GM19438 (cell line): ENCODE measurements around the gene SLC37A1.

ENCODE experiments used
- ATAC-seq: cut with Tn5 transposase; IDR thresholded peaks from one replicate; pipeline ENCODE4 v1.9.1; 2021; ENCODE audit warnings: low read depth; ENCODE audit not compliant: unreplicated experiment

The SLC37A1 gene

DNA sequence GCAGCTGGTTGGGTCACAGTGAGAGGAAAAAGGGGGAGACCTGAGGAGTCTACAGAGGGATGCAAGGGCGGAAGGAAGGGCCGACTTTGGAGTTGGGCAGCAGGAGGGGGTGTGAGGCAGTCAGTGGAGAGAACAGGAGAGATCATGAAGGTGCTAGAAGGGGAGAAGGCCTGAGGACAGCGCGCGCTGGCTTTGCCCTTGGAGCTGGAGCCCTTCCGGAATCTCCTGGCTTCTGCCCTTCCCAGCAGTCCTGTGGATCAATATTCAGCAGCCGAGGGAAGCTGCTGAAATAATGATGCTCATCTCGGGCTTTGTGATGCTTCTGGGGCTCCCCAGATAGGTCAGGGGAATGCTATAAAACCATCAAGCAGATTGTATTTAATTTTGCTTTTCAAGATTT is 26.7 kb downstream of the SLC37A1 start:
- no peak for ATAC-seq

DNA sequence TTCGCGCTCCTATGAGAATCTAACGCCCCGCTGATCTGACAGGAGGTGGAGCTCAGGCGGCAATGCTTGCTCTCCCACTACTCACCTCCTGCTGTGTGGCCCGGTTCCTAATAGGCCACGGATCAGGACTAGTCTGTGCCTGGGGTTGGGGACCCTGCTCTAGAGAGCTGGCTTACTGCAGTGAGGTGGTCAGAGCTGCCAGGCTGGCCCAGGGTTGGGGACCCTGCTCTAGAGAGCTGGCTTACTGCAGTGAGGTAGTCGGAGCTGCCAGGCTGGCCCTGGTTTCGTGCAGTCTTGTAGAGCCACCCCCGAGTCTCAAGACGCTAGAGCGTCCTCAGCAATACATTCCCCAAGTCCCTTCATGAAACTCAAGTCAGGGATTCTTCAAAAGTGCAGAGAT is 27.5 kb downstream of the SLC37A1 start:
- no peak for ATAC-seq

DNA sequence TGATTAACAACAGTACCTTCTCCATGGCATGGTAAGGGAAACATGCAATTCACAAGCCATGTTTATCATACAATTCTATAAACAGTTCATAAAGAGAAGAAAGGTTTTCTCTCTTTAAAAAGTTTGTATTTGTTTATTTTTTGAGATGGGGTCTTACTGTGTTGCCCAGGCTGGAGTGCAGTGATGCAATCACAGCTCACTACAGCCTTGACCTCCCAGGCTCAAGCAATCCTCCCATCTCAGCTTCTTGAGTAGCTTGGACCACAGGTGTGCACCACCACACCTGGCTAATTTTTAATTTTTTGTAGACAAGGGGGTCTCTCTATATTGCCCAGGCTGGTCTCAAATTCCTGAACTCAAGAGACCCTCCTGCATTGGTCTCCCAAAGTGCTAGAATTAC is 28.0 kb downstream of the SLC37A1 start:
- no peak for ATAC-seq

DNA sequence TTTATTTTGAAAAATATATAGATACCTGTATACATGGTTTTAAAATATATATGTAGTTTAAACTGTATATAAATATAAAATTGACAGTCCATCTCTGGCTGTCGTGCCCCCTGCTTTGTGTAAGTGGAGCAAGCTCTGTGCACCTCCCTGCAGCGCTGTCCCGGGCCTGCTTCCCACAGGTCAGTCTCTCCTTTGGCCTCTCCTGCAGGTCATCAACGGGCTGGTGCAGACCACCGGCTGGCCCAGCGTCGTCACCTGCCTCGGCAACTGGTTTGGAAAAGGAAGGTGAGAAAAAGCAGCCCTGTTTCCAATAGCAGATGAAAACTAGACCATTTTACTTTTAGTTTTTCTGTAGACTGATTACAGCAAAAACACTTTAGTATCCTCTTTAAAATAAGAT is 28.5 kb downstream of the SLC37A1 start:
- ATAC-seq = no peak

DNA sequence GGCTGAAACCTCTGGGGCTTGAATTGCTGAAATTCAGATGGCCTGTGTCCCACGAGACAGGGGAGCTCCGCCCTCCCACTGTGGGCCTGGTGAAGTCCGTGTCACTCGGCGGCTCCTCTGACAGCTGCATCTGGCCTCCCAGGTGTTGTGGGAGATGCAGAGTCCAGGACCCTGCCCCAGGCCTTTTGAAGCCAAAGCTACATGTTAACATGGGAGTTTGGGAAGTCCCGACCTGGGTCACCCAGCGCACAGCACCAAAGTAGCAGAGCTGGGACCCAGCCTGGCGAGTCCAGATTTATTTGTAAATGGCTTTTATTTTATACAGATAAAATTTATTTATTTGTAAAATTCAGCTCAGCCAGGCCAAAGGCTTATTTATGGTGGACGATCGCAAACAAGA is 28.9 kb downstream of the SLC37A1 start:
- no peak for ATAC-seq

DNA sequence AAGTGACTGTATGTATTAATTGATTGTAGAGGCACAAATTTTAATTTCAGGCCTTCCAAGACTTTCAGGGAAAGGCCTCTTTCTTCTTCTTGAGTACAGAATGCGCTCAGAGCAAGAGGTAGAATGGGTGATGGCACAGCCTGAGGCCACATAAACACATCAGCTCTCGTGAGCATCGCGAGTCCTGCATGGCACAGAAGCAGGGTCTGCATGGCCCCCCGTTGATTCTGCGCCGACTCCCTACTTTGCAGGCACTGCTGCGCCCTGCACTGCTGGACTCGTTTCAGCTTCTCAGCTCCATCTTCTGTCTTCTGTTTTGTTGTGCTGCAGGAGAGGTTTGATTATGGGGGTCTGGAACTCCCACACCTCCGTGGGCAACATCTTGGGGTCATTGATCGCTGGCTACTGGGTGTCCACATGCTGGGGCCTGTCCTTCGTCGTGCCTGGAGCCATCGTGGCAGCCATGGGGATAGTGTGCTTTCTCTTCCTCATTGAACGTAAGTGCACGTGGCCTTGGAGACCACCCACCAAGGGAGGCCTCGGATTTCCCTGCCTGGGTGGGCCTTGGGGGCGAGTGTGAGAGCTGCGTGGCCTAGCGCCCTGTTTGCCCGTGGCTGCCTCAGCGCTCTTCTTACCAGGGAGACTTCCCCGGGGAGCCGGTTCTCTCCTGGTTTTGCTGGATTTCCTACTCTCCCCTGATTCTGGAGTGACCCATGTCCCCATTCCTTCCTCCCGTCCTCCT is 29.6 kb downstream of the SLC37A1 start:
- no peak for ATAC-seq

DNA sequence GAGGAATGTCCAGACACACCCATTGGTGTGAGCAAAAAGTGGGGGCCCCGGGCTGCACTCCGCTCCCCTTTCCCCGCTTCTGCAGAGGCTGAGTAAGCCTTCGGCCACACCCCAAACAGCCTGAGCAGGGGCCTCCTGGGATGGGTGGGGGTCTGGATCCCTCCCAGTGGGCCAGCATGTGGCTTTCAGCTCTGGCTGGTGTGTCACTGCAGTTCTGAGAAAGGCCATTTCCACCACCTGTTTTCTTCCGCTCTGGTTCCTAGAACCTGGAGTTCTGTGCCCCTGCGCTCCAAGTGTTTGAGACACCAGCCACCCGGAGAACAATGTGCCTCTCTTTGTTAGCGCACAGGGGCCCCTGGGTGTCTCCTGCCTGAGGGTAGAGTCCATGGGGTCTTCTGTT is 30.9 kb downstream of the SLC37A1 start:
- no peak for ATAC-seq

DNA sequence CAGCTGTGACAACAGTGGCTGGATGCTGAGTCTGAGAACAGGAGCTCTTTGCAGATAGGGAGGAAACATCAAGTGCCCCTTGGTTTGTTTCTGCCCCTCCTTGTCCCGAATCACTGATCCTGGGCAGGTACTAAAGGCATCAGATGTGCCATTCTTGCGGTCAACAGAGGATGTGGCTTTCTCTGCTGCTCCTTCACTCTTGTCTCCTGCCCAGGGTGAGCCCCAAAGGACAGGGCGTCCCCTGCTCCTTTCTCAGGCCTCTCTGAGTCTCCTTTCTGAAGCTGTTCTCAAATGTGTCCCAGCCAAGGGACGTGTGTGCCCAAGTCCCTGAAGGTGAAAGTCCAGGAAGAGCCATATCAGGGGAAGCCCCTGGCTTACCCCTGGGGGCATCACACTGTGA is 31.7 kb downstream of the SLC37A1 start:
- ATAC-seq = no peak

DNA sequence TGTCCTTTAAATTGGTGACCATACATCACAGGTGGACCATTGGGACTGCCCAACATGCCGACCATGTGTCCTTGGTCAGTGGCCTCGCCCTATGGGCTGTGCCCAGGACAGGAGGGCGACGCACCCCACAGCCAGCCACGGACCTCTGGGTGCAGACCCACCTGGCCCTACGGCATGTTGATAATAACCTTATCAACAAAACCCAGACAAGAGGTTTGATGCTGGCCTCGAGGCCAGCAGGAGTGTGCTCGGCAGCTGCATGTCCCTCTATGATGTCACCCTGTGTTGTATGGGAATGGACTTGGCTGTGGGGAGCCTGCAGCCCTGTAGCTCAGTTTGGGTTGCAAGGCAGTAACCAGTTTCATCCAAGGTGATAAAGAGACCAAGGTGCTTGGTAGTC is 32.1 kb downstream of the SLC37A1 start:
- ATAC-seq = no peak

DNA sequence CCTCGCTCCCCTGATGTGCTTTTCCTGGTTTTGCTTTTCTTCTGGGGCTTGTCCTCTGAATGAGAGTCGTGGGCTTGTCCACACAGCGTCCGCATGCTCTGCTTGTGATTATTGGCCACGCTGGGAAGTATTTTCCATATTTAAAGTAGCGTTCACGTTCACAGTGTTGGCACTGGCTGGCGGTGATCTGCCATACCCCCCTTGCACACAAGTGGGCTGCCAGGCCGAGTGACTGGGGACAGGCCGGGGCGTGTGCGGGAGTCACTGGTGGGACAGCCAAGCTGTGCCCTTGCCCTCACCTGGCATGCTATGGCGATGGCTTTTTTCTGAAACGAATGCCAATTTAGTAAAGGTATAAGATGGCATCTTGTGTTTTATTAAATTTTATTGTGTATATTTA is 32.8 kb downstream of the SLC37A1 start:
- no peak for ATAC-seq

DNA sequence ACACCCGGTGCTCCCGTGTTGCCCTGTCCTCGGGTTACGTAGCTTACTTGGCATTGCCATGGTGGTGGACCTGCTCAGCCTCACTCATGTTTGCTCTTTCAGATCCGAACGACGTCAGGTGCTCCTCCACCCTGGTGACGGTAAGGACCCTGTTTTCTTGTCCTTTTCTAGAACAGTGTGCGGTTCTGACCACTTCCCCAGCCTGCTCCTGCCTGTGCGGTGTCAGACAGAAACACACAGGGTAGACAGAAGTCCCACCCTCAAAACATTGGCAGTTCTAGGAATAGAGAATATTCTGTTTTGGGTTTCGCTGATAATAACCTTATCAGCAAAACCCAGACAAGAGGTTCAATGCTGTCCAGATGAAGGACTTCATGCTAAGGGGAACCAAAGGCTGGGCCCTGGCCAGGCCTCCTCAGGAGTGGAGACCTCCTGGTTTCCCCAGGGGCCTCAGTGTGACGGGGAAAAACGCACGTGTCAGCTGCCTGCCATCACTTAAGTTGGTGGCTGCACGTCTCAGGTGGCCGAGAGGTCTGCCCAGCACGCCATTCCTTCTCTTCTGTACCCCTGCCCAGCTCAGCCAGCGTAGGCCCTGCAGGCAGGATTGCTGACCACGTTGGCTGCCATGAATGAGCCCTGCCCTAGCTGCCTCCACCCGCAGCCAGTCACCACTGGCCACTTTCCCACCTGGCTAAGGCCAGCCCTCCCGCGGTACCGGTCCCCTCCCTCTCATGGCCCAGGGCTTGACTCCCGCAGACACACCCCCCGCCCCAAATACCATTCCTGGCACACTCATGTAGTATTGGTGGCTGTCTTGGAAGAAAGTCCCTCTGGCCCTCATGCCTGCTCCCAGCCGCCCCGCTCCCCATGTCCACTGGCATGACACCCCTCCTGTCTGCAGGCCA is 33.6 kb downstream of the SLC37A1 start:
- ATAC-seq = no peak

DNA sequence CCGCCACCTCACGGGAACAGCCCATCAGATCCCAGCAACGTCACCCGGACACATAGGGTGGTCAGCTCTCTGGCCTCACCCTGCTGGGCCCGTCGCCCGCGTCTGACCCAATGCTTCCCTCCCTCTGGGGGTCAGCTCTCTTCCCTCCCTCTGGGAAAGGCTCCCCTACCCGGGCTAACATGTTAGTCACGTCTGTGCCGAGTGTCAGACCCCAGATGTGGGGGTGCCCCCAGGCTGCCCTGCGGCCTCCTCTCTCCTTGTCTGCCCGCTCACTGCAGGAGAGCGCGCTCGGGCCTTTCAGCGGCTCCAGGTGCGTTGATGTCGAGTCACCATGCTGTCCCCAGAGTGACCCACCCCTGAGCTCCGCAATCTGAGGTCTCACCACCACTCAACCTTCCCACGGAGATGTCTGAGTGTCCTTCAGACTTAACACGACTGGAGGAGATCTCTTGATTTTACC is 34.3 kb downstream of the SLC37A1 start:
- no peak for ATAC-seq

DNA sequence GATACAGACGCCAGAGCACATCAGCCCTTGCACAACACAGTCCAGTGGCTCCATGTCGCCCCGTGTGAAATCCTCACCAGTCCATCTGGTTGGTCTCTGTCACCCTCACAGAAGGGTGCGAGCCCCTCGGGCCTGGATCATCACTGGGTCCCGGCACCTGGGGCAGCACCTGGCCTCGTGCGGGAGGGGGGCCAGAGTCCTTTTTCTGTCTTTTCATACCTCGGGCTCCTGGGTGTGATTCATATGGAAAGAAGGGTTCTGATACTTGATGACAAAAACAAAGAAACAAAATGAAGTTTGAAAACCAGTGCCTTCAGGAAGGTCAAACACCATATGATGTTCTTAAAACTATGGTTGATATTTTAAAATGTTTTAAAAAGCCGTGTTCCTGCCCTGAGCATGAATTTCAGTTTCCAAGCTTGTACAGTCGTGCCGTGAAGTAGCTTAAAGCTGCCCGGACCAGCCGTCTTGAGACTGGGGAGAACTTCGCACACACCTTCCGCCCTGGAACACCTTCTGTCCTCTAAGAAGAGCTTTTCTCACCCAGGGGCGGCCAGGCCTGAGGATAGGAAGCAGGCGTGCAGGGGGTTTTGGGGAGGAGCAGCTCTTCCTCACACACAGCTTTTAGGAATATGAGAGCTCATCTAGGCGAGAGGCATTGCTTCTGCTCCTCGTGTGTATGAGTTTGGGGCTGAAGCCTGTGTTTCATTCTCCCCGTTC is 35.2 kb downstream of the SLC37A1 start:
- ATAC-seq = no peak

DNA sequence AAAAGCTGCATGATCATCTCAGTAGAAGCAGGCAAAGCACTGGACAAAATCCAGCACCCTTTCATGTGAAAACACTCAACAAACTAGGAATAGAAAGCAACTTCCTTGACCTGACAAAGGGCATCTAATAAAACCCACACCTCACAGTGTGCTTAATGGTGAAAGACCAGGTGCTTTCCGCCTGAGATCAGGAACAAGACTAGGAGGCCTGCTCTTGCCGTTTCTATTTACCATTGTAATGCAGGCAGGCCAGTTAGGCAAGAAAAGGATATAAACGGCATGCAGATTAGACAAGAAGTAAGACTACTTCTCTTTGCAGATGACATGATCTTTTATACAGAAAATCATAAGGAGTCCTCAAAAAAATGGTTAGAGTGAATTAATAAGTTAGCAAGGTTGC is 37.2 kb downstream of the SLC37A1 start:
- ATAC-seq = no peak

DNA sequence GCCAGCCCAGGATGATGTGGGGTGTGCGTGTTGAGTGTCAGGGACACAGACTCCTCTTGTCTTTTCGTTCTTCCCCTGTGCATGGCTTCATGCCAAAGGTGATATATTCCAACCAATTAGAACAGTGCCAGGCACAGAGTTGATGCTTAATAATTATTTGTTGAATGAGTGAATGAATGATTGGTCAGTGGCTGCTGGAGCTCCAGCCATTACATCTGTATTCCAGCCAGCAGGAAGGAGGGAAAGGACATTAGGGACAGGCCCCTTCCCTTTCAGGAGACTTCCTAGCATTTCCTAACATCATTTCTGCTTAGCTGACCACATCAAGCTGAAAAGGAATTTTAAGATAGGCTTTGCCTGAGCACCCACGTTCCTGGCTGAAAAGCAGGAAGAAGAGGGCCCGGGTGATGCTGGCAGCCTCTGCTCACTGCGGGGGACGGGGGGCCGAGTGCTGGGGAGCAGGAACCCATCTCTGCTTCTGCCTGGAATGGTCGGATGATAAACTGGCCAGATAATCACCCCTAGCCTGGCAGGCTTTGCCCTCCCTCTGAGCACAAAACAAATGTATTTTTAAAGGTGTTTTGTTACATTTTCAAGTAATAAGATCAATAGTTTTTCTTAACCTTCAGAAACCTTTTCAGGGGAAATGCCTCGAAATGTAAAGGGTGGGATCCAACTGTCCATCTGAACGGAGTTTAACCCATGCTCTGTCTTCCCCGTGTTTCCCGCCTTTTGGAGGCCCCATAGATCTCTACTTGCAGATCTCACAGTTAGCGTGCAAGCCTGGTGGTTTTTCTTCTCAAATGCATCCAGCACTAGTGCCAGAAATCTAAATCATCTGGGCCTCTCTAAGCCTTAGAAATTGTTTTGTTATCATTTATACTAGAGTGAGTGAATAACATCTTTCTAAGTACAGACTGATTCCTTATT is 39.0 kb downstream of the SLC37A1 start:
- no peak for ATAC-seq

DNA sequence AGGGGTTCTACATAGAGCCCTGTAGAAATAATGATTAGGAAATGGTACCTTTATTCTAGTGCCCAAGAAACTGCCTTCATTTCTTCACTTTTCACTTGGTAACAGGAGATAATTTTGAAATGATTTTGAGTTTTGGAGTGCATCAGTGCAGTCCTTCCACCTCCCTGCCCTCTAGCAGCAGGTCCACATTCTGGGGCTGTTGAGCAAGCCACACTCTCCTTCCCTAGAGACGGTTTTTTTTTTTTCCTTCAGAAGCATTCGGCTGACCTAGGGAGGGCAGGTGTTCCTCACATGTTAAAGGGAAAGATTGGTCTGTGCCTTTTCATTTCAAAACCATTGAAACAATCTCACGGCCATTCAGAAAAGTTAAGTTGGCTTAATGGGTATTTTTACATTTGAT is 39.8 kb downstream of the SLC37A1 start:
- ATAC-seq = no peak

DNA sequence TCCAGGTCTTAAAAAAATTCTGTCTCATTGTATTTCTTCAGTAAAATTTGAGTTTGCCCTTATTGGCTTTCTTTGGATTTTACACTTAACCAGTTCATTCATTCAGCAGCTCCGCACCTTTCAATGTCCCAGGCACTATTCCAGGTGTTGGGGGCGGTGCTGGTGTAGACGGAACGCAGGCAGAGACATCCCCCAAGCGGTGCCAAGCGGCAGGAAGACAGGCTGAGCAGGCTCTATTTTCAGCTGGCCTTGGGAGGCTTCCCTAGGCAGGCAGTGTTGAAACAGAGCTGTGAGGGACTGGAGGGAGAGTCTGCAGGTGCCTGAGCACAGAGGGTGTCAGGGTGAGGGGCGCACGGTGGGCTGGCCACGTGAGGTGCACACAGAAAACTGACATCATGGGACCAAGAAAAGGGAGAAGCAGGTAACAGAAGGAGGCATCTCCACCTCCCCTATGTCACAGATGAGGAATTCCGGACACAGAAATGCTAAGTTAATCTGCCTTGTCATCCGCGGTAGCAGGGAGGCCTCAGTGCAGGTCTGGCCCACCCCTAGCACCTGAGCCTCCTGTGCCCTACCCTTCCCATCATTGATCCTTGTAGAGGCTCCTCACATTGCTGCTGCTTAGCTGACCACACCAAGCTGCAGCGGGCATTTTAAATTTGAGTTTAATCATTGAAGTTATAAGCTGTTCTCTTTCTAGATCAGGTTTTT is 40.8 kb downstream of the SLC37A1 start:
- ATAC-seq = no peak

DNA sequence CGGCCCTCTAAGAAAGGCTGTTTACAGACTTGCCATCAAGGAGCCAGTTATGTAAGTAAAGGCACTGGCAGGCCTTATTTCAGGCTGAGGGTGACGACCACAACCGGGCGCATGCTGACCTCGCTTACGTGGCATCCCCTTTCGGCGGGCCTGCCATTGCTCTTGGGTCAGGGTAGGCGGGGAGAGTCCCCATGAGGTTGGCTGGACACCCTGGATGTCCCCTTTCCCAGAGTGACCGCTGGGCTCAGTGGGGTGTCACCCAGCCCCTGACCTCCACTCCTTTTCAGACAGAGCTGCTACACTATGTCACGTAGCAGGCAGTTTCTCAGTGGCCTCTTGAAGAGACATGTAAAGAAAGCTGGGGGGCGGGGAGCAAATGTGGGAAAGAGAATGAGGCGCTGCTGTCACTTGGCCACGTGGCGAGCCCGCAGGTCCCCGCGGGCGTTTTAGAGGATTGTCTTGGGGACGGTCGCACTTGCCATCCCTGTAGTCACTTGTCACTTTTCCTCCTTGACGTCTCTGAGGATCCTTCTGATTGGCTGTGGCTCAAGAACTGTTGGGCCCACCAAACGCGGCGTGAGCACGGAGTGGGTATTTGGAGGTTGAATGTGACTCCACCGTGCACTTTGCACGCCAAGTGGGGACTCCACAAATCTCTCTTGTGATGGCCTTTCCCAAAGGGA is 42.2 kb downstream of the SLC37A1 start:
- no peak for ATAC-seq

DNA sequence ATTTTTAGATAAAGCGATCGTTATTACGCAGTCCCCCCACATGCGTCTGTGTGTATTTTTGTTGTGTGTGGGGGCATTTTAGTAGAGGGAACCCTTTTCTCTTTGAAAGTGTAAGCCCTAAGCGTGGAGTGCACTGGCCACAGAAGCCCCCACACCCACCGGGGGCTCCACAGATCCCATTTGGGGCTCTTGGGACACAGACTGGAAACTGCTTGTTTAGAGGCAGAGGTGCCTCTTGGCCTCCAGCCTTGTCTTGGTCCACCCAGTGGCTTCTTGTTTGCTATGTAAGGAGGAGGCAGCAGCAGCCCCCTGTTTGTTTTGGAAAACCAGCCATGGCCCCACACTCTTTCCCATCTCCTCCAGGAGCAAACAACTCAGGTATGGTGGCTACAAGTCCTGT is 42.8 kb downstream of the SLC37A1 start:
- no peak for ATAC-seq
